Caco-2 (cell line): ENCODE data around the gene GAK. TPM values are rescaled to one million over a fixed set of nuclear protein-coding genes. Genes with fewer than 3 reads are reported as not detected.

Experiments
- BruUV-seq: library from RNA; stranded (reverse); fragments of 400-500 nt; replicated peaks from 2 replicates; lab custom pipeline; 2021; lab: Mats Ljungman, UMichigan
- CTCF ChIA-PET: fragments of 300-600 bp; sonication (Branson Sonifier 250); formaldehyde crosslinking; loops from one replicate; lab custom pipeline; 2022; ENCODE audit warnings: antibody characterized with exemption; lab: Charles Lee
- POLR2A ChIA-PET: fragments of 300-600 bp; sonication (Branson Sonifier 250); formaldehyde crosslinking; loops from one replicate; lab custom pipeline; 2022; ENCODE audit warnings: antibody characterized with exemption; lab: Charles Lee
- DNase-seq, 2 experiments: peaks; one replicate each; pipeline versions ENCODE4 v3.0.0 to v3.0.0-alpha.2; 2020 to 2022
- H3K27me3 ChIP-seq: replicated peaks from 2 replicates; pipeline ENCODE4 v1.6.0; 2011; ENCODE audit warnings: low read length; ENCODE audit not compliant: control insufficient read depth, insufficient read depth
- H3K36me3 ChIP-seq: 2 replicates; pipeline ENCODE4 v1.5.1; 2011; ENCODE audit warnings: low read length; ENCODE audit not compliant: control insufficient read depth, insufficient read depth
- H3K4me1 ChIP-seq: fragments of 250-450 bp; sonication (Bioruptor Pico); 2 replicates; pipeline ENCODE4 v1.5.1; 2020; ENCODE audit warnings: mild to moderate bottlenecking
- H3K4me3 ChIP-seq: 2 replicates; pipeline ENCODE4 v1.5.1; 2011; ENCODE audit warnings: low read depth, mild to moderate bottlenecking, control low read depth, low read length
- H3K9me3 ChIP-seq: fragments of 250-450 bp; sonication (Bioruptor Pico); 2 replicates; pipeline ENCODE4 v1.5.1; 2020; ENCODE audit warnings: mild to moderate bottlenecking, moderate library complexity
- H3K27ac Mint-ChIP-seq: one replicate; pipeline ENCODE4 v1.8.0; 2022; ENCODE audit warnings: mixed read lengths; ENCODE audit not compliant: unreplicated experiment
- H3K27me3 Mint-ChIP-seq: one replicate; pipeline ENCODE4 v1.8.0; 2022; ENCODE audit warnings: mixed read lengths; ENCODE audit not compliant: insufficient read depth, unreplicated experiment
- H3K36me3 Mint-ChIP-seq: one replicate; pipeline ENCODE4 v1.8.0; 2022; ENCODE audit warnings: mild to moderate bottlenecking, mixed read lengths; ENCODE audit not compliant: insufficient read depth, unreplicated experiment
- H3K4me1 Mint-ChIP-seq: one replicate; pipeline ENCODE4 v1.8.0; 2022; ENCODE audit warnings: low read depth, mixed read lengths; ENCODE audit not compliant: unreplicated experiment
- H3K4me3 Mint-ChIP-seq: one replicate; pipeline ENCODE4 v1.8.0; 2022; ENCODE audit warnings: mild to moderate bottlenecking, moderate library complexity, mixed read lengths; ENCODE audit not compliant: unreplicated experiment
- H3K9me3 Mint-ChIP-seq: one replicate; pipeline ENCODE4 v1.8.0; 2022; ENCODE audit warnings: mixed read lengths; ENCODE audit not compliant: unreplicated experiment
- CTCF ChIP-seq, 2 experiments: fragments of 200-600 bp in 1 of 2; IDR thresholded peaks; 1 replicate in 1 of 2; 2 replicates in 1 of 2; pipeline versions ENCODE4 v1.5.1 to v1.8.0; 2011 to 2022; ENCODE audit warnings: antibody characterized with exemption in 1 of 2, control low read depth in 1 of 2, inconsistent platforms in 1 of 2, low read depth in 1 of 2, low read length in 1 of 2, mild to moderate bottlenecking in 1 of 2, moderate library complexity in 1 of 2; ENCODE audit not compliant: insufficient read depth in 1 of 2, severe bottlenecking in 1 of 2, unreplicated experiment in 1 of 2
- intact Hi-C: fragments of 100-400 bp; cut with micrococcal nuclease; formaldehyde crosslinking; loops from one replicate; pipeline ENCODE4 v1.10.0; 2022; ENCODE audit not compliant: unreplicated experiment
- total RNA-seq: library from RNA; stranded (reverse); gene quantifications from 2 replicates; pipeline ENCODE4 v1.2.3, GENCODE V29; 2022

The GAK gene
- total RNA-seq, 1 experiment from 2014 or later: 126 TPM

- H3K4me1 ChIP-seq: peaks cover 4% of the 10 kb centered on the region; the same call in 1 of the 2 replicates
- intact Hi-C loops: no loop called here
- peak in 1 of 2 experiments; percentile 38 for DNase-seq
- H3K36me3 ChIP-seq: no peaks in the 10 kb centered on the region
- Mint-ChIP-seq H3K27me3 (peaks cover 4% of the 10 kb centered on the region), H3K4me3 (no peak overlapping the region), H3K36me3 (no peaks in the 10 kb centered on the region), H3K27ac (no peak overlapping the region), H3K4me1 (no peaks in the 10 kb centered on the region), H3K9me3 (no peaks in the 10 kb centered on the region)
- no peak overlapping the region for H3K4me3 ChIP-seq
- CTCF ChIA-PET: no interaction called here
- BruUV-seq: no TSS peak
- POLR2A ChIA-PET: interaction anchor here (0.7 kb wide), 1 partner anchor 64 kb away, joined by 3 read pairs; no protein-coding TSS in a partner anchor
- TF ChIP-seq CTCF (IDR thresholded peaks at IDR 0.05; ENCODE audit: insufficient read depth in 1 of 2, low read depth in 1 of 2, low read length in 1 of 2, severe bottlenecking in 1 of 2, unreplicated experiment in 1 of 2): peak in 1 of 2 experiments; percentile 22
- no peaks in the 10 kb centered on the region for H3K9me3 ChIP-seq
- no peaks in the 10 kb centered on the region for H3K27me3 ChIP-seq
Measured at GRCh38 chr4:828641-829271, 103.4 kb downstream of the GAK start.

- DNase-seq: peak in 1 of 2 experiments; percentile 32
- ChIA-PET POLR2A (interaction anchor here (0.6 to 0.7 kb wide), 2 partner anchors 62 to 166 kb away, joined by 3 to 12 read pairs; no protein-coding TSS in a partner anchor), CTCF (interaction anchor here (1.2 kb wide), 1 partner anchor 160 kb away, joined by 7 read pairs; no protein-coding TSS in a partner anchor)
- Mint-ChIP-seq H3K27me3 (peaks cover 4% of the 10 kb centered on the region), H3K4me1 (no peaks in the 10 kb centered on the region), H3K9me3 (no peaks in the 10 kb centered on the region), H3K27ac (no peak overlapping the region), H3K36me3 (no peaks in the 10 kb centered on the region), H3K4me3 (peak overlapping the region; percentile 40)
- intact Hi-C loops: no loop called here
- no peaks in the 10 kb centered on the region for H3K9me3 ChIP-seq
- H3K4me3 ChIP-seq: peak overlapping the region; percentile 30; the same call in 1 of the 2 replicates
- H3K4me1 ChIP-seq: peaks cover 4% of the 10 kb centered on the region; the same call in 1 of the 2 replicates
- no peaks in the 10 kb centered on the region for H3K27me3 ChIP-seq
- TF ChIP-seq CTCF (IDR thresholded peaks at IDR 0.05; ENCODE audit: insufficient read depth in 1 of 2, low read depth in 1 of 2, low read length in 1 of 2, severe bottlenecking in 1 of 2, unreplicated experiment in 1 of 2): no peak
- BruUV-seq: no TSS peak
- no peaks in the 10 kb centered on the region for H3K36me3 ChIP-seq
Measured at GRCh38 chr4:827209-828081, 104.7 kb downstream of the GAK start.

GRCh38 chr4:826508-827208 is 105.5 kb downstream of the GAK start:
- H3K36me3 Mint-ChIP-seq: no peaks in the 10 kb centered on the region
- H3K27ac Mint-ChIP-seq: no peak overlapping the region
- no peaks in the 10 kb centered on the region for H3K9me3 ChIP-seq
- no peak for TF ChIP-seq CTCF (IDR thresholded peaks at IDR 0.05; ENCODE audit: insufficient read depth in 1 of 2, low read depth in 1 of 2, low read length in 1 of 2, severe bottlenecking in 1 of 2, unreplicated experiment in 1 of 2)
- no TSS peak for BruUV-seq
- intact Hi-C loops: no loop called here
- H3K4me3 Mint-ChIP-seq: no peak overlapping the region
- H3K27me3 ChIP-seq: no peaks in the 10 kb centered on the region
- ChIA-PET CTCF (interaction anchor here (1.2 kb wide), 1 partner anchor 161 kb away, joined by 7 read pairs; no protein-coding TSS in a partner anchor), POLR2A (no interaction called here)
- H3K9me3 Mint-ChIP-seq: no peaks in the 10 kb centered on the region
- no peaks in the 10 kb centered on the region for H3K4me1 Mint-ChIP-seq
- H3K36me3 ChIP-seq: no peaks in the 10 kb centered on the region
- H3K4me3 ChIP-seq: peak overlapping the region; percentile 30
- peak; percentile 27 to 38 for DNase-seq
- peaks cover 4% of the 10 kb centered on the region; the same call in 1 of the 2 replicates for H3K4me1 ChIP-seq
- H3K27me3 Mint-ChIP-seq: peaks cover 10% of the 10 kb centered on the region
